ENCODE measurements around the gene KRT23.
A peak's percentile ranks its signal among the peaks of the same experiment; 100 is the strongest.
"Not testable (repeated sequence)": the region's sequence is repeated elsewhere in the genome, so short reads cannot be mapped to it uniquely, and the experiment has no call there.

The KRT23 gene

GRCh38 chr17:40926341-40926740 lies 11.1 kb downstream of the KRT23 start:
- no peak for DNase-seq (ENCODE audit: extremely low read depth, low read depth)
- TF ChIP-seq CTCF (IDR thresholded peaks at IDR 0.05; ENCODE audit: low read depth, low read length) = no peak

- TF ChIP-seq CTCF (IDR thresholded peaks at IDR 0.05; ENCODE audit: low read depth, low read length) = no peak
- peak; percentile 18 for DNase-seq (ENCODE audit: extremely low read depth, low read depth)
These were observed 15.2 kb downstream of the KRT23 start for GRCh38 chr17:40922239-40922638.

GRCh38 chr17:40921026-40921425 lies 16.4 kb downstream of the KRT23 start:
- no peak for TF ChIP-seq CTCF (IDR thresholded peaks at IDR 0.05; ENCODE audit: low read depth, low read length)
- DNase-seq (ENCODE audit: extremely low read depth, low read depth) = no peak

GRCh38 chr17:40917116-40917515 lies 20.3 kb downstream of the KRT23 start:
- not testable (repeated sequence) for DNase-seq (ENCODE audit: extremely low read depth, low read depth)

- TF ChIP-seq CTCF (IDR thresholded peaks at IDR 0.05; ENCODE audit: low read depth, low read length) = no peak
- no peak for DNase-seq (ENCODE audit: extremely low read depth, low read depth)
These were observed 21.1 kb downstream of the KRT23 start for GRCh38 chr17:40916366-40916765.

GRCh38 chr17:40915721-40916256 lies 21.7 kb downstream of the KRT23 start:
- no peak for TF ChIP-seq CTCF (IDR thresholded peaks at IDR 0.05; ENCODE audit: low read depth, low read length)
- no peak for DNase-seq (ENCODE audit: extremely low read depth, low read depth)

GRCh38 chr17:40915199-40915661 lies 22.2 kb downstream of the KRT23 start:
- DNase-seq (ENCODE audit: extremely low read depth, low read depth) = peak; percentile 57
- TF ChIP-seq CTCF (IDR thresholded peaks at IDR 0.05; ENCODE audit: low read depth, low read length) = no peak
